AG04449 (cell line): ENCODE measurements around the gene DTNBP1.

Experiments used
- CTCF ChIA-PET: fragments of 350-600 bp; formaldehyde crosslinking; extraction: SDS; loops from one replicate; lab custom pipeline; 2021; ENCODE audit warnings: antibody characterized with exemption; lab: Yijun Ruan, JAX
- POLR2A ChIA-PET: fragments of 400-600, 350-600 bp; formaldehyde crosslinking; extraction: SDS; loops from one replicate; lab custom pipeline; 2020; ENCODE audit warnings: antibody characterized with exemption, inconsistent platforms; lab: Yijun Ruan, JAX
- DNase-seq: peaks from one replicate; pipeline ENCODE4 v3.0.0-alpha.2; 2010; ENCODE audit warnings: low read depth, low spot score
- H3K4me3 ChIP-seq: 2 replicates; pipeline ENCODE4 v1.5.1; 2011; ENCODE audit warnings: low read depth, mild to moderate bottlenecking, control low read depth, low read length
- CTCF ChIP-seq: IDR thresholded peaks from one replicate; pipeline ENCODE4 v1.5.1; 2011; ENCODE audit warnings: mild to moderate bottlenecking, moderate library complexity, low read length, control low read depth, inconsistent platforms; ENCODE audit not compliant: insufficient read depth; ENCODE audit errors: missing control alignments

The DTNBP1 gene

GRCh38 chr6:15681946-15682345 is 19.1 kb upstream of the DTNBP1 start:
- no peak for DNase-seq
- H3K4me3 ChIP-seq: no peak overlapping the region
- no peak for TF ChIP-seq CTCF
- POLR2A ChIA-PET: no interaction called here
- CTCF ChIA-PET: interaction anchor here (1.7 to 4.4 kb wide), 3 partner anchors 10 to 524 kb away, joined by 10 to 17 read pairs (median 14); no protein-coding TSS in a partner anchor

- CTCF ChIA-PET: interaction anchor here (1.3 kb wide), 1 partner anchor 505 kb away, joined by 4 read pairs; no protein-coding TSS in a partner anchor
- DNase-seq: no peak
- POLR2A ChIA-PET: no interaction called here
- H3K4me3 ChIP-seq: no peak overlapping the region
- TF ChIP-seq CTCF: no peak
These were observed 15.7 kb upstream of the DTNBP1 start for GRCh38 chr6:15678514-15678913.

- ChIA-PET POLR2A (no interaction called here), CTCF (interaction anchor here (1.3 kb wide), 1 partner anchor 505 kb away, joined by 4 read pairs; no protein-coding TSS in a partner anchor)
- no peak for DNase-seq
These were observed 15.0 kb upstream of the DTNBP1 start for GRCh38 chr6:15677822-15678221.

GRCh38 chr6:15675536-15676220 is 12.8 kb upstream of the DTNBP1 start:
- H3K4me3 ChIP-seq: no peak overlapping the region
- no peak for DNase-seq
- ChIA-PET CTCF (no interaction called here), POLR2A (no interaction called here)
- TF ChIP-seq CTCF: no peak

More at GRCh38 chr6:15677822-15678221, 15.0 kb upstream of the DTNBP1 start:
- no peak overlapping the region for H3K4me3 ChIP-seq
- TF ChIP-seq CTCF: no peak

GRCh38 chr6:15674690-15675386 is 12.0 kb upstream of the DTNBP1 start:
- DNase-seq: no peak
- ChIA-PET CTCF (no interaction called here), POLR2A (no interaction called here)
- no peak for TF ChIP-seq CTCF
- H3K4me3 ChIP-seq: no peak overlapping the region

- ChIA-PET CTCF (interaction anchor here (1.1 to 1.4 kb wide), 3 partner anchors 10 to 12 kb away, joined by 3 read pairs; partner anchors contain the start of gene DTNBP1), POLR2A (no interaction called here)
- no peak for DNase-seq
- no peak overlapping the region for H3K4me3 ChIP-seq
- no peak for TF ChIP-seq CTCF
These were observed 10.8 kb upstream of the DTNBP1 start for GRCh38 chr6:15673666-15674065.
